ENCODE measurements around the gene LRP8.

The LRP8 gene

DNA sequence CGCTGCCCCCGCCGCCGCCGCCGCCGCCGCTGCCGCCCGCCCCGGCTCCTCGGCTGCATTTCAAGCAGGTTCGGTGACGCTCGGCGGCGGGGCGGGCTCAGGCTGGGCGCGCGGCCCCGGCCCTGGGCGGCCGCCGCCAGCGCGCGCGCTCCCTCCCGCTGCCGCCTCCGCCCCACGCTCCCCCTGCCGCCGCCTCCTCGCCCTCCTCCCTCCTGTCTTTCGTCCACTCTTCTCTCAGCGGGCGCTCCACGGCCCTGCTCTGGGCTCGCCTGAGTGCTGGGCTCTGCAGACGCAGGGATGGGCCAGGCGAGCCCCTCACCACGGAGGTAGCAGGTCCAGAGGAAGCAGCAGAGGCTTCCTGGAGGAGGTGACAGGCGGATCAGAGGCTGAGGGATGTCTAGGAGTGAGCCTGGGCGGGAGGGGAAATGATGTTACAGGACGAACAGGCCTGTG lies at the start of gene LRP8:
Gene LRP8, minus strand, starts transcription at position 62 of the 453 bp plus-strand sequence. CDS start 158 bp downstream, outside the sequence.
- DNase-seq: peak; percentile 64 to 79

DNA sequence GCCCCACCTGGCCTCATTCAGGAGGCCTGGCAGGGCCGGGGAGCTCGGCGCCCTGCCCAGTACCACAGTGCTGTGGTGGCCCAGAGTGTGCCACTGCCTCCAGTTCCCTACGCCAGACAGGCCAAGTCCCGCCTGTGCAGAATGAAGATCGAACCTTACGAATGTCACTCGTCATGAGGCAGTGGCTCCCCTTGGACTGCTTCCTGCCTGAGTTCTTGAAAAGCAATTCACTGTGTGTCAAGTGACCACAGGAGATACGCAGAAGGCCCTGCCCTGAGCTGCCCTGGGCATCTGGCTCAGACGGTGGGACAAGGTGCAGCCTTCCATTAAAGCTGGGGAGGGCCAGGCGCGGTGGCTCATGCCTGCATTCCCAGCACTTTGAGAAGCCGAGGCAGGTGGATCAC lies 49.6 kb upstream of the LRP8 start:
- DNase-seq: no peak

DNA sequence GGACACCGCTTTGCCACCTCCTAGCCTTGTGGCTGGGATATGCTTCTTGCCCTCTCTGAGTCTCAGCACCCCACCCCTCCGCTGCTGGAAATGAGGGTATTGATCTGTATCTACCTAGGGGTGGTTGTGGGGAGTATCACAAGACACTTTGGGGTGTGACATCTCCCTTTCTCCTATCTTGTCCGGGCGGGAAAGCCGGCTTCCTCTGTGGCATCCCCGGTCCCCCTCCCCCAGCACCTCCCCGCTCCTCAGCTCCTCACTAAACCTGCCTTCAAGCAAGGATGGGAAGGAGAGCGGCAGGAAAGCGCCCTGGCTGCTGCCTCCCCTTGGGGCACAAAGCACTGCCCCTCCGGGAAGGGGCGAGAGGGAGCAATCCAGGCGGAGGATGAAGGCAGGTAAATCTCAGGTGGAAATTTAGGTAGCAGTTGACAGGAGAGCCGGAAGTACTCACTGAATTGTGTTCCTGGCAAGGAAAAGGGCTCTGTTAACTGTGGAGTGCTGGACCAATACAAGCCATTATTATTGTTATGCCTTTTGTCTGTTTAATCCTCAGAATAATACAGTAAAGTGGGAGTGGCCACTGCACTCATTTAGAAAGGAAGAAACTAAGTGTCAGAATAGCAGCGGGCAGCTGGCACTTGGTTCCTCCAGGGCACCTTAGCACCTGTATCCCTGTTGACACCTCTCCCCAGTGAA lies 49.0 kb upstream of the LRP8 start:
- no peak for DNase-seq

DNA sequence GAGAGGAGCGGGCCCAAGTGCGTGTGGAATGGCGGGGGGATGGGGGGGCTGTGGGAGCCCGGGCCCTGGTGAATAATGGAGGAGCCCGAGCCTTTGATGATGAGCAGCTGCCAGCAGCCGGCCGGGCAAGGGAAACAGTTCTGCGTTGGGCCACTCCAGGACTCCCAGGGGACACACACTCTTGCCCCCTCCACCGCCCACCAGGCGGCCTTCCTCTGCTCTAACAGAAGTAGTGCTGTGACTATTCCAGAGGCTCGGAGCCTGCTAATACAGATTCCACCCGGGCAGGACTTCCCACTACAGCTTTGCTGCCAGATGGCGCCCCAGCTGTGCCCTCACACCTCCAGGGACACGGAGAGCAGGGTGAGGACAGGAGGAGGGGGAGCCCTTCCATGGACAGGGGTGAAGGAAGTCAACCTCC lies 48.2 kb upstream of the LRP8 start:
- no peak for DNase-seq

DNA sequence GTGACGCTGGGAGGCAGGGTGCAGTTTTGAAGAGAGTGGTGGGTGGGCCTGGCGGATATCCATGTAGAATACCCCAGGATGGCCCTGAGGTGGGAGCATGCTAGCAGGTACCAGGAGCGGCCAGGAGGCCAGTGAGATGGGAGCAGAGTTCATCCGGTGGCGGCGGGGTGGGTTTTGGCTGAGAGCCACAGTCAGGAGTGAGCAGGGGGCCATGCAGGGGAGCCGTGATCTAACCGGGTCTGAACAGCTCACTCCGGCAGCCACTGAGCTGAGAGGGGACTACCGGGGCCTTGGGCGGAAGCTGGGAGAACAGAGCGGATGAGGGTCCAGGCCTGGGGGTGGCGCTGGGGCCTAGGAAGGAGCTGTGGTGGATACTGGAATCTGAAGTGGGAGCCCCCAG lies 47.6 kb upstream of the LRP8 start:
- no peak for DNase-seq

DNA sequence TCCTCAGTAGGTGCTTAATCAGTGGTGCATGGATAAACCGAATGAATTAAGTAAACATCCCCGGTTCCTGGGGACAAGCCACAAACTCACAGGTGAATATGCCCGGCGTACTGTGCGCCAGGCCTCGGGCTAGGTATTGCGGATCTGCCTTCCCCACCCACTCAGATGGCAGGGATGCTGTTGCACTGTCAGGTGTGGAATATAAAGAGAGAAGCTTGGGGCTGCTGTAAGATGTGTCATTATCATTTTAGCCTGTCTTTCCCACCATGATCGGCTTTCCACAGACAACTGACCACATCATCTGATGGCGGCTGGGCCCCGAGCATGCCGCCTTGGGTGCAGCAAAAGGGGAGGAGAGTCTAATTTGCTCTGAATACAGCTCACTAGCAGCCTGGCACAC lies 45.4 kb upstream of the LRP8 start:
- no peak for DNase-seq

DNA sequence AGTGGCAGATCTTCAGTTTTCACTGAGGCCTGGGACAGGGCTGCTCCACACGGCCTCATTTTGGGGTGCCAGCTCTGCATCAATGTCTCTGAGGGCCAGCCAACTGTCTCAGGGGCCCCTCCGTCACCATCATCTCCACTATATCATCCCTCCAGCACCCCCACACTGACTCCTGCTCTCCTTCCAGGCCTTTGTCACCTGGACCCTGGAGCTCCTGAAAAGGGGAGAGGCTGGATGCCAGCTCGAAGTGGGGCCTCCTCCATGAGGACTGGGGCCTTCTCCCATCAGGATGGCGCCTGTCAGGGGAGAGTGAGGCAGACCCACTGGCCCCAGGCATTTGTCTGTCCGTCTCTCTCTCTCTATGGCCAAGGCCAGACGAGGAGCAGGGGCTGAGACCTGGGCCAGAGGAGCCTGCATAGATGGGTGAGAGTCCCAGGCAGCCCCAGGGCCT lies 44.7 kb upstream of the LRP8 start:
- DNase-seq: no peak

DNA sequence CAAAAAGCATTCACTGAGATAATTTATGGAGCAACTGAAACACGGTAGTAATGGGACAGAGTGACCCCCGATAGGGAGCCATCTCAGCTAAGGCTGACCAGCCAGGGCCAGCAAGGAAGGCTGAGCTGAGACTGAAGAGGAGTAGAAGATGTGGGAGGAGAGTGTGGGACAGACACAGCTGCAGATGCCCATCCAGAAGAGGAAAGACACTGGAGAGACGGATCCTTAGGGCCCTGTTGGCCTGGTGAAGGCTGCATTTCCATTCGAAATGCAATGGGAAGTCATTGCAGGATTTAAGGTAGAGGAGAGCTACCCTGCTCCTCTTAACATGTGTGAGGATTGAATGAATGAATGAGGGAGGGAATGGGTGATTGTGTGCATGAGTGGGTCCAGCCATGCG lies 44.0 kb upstream of the LRP8 start:
- DNase-seq: no peak

DNA sequence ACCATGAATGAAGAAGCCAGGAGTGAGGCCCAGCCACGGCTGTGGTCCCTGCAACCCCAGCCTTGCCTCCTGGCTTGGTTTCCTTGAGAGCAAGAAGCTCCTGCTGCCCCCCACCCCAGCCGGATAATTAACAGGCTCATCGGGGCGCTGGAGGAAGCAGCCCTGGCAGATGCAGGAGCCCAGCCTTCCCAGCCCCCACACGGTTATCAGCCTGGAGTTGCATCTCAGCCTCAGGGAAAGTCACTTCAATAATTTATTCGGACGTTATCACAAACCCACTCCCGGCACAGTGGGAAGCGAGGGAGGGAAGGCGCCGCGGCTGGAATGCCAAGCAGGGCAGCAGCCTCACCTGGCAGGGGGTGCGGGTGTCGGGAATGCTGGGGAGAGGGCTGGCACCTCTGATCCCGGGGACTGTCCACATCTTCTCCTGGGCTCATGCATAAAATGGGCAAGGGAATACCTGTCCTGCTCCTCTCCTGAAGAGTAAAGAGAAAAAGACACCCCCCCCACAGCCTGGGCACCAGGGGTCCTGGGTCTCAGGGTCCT lies 43.3 kb upstream of the LRP8 start:
- no peak for DNase-seq

DNA sequence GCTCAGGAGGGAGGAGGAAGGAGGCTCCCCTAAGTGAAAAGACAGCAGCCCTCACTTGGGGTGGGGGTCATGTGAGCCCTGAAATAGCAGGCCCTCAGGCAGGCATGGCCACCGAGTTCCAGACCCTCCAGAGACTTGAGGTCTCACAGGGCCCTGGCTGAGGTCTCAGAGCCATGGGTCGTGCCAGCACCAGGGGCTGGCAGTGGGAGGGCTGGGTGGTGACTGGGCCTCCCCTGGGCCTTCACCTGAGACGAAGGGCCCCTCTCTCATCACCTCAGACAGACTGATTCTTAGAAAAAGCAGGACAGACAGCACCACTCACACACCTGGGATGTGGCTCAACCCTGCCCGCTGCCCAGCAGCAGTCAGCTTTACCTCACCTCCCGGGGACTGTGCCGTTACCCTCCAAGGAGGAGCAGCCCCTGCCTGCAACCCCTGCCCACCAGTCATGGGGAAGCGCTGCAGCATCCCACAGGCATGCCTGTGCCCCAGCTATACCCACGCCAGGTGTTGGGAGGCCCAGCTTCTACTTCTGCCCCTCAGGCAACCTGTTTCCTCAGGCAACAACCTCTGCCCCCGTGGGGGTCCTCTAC lies 42.6 kb upstream of the LRP8 start:
- DNase-seq: no peak

DNA sequence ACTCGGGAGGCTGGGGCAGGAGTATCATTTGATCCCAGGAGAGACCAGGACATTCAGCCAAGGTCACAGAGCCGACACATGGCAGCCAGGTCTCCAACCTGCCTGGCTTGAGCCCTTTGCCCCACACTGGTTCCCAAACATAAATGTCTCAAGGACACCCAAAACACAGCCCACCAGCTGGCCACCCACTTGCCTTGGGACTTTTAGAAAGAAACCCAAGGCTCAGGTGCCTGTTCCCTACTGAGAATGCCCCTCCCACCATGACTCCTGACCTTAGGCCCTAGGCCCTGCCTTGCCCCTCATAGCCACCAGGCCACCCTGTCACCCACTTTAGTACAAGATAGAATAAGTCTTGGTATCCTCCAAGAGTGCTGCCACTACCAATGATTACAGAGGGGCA lies 41.9 kb upstream of the LRP8 start:
- DNase-seq: no peak

DNA sequence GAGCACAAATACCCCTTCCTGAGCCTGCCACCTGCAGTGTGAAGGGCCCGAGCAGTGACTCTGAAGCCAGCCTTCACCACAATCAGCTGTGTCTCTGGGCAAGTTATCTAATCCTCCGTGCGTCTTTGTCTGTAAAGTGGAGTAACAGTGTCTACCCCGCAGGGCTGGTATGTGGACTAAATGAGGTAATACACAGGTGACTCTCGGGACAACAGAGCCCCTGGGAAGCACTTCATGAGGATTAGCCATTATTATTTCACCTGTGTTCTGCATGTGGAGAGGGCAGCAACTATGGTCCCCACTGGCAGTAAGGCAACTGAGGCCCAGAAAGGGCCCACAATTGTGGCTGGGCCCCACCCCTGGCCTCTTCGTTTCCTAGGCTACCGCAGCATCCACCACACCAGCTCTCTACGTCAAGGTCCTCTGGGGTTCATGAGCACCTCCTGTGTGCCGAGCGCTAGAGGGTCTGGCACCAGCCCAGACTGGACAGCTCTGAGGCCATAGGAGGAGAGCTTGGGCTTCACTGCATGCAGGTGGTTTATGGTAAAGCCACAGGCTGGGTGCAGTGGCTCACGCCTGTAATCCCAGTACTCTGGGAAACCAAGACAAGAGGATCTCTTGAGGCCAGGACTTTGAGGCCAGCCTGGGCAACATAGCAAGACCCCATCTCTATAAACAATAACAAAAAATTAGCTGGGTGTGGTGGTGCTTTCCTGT lies 41.3 kb upstream of the LRP8 start:
- DNase-seq: peak; percentile 80 to 87

DNA sequence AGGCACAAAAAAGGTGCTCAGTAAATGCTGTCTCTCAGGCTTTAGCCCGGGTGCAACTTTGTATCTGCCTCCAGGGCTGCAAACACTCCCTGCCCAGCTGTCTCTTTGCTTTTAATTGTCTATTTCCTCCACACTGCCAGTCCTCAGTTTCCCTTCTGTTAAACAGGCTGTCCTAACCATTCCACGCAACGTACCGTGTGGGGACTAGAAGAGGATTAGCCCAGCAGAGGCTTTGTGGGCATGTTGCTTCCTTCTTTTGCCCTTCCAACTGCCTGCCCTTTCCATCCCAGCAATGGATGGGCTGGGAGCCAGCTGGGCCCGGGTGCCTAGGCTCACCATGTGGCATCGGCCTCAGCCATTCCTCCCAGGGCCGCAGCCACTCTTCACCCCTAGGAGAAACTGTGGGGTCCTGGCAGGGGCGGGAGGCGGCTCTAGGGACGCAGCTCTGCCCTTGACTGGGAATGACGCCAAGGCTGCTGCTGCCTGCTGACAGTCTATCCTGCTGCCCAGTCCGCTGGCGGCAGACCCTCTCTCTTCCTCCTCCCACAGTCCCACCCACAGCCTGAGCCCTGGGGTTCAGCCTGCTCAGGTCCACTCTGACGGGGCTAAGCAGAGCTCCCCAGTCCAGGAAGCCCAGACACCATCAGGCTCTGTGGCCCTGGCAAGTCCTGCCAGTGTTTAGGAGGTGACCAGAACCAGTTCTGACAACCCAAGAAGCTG lies 40.6 kb upstream of the LRP8 start:
- peak; percentile 21 to 51 for DNase-seq

DNA sequence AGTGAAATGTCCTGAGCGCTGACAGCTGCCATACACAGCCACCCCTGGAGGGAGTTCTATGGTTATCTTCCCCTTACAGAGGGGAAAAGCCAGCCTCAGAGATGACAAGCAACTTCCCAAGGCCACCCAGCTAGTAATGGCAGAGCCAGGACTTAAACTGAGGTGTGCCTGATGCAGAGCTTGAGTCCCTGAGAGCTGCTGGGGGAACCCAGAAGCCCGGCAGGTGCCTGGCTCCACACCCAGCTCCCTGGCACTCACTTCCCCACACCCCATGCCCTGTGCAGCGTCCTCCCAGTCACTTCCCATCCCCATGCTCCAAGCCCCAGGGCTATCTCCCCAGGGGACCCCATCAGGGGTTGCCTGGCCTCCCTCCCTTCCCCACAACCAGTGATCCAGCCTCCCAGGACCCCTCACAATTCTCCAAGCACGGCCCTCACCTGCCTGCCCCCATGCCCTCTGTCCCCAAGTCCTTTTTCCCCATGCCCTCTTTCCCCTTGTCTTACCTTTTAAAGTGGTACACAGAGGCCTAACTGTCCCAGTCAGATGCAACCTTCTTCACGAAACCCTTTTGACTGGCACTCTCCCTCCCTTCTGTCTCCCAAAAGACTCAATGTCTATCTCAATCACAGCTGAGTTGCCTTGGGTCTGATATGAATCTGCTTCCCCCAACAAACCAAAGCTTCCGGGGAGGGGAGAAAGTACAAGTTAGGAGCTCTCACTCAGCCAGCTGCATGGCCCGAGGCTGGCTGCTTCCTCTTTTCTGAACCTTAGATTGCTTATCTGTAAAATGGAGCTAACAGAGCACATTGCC lies 39.8 kb upstream of the LRP8 start:
- DNase-seq: no peak

DNA sequence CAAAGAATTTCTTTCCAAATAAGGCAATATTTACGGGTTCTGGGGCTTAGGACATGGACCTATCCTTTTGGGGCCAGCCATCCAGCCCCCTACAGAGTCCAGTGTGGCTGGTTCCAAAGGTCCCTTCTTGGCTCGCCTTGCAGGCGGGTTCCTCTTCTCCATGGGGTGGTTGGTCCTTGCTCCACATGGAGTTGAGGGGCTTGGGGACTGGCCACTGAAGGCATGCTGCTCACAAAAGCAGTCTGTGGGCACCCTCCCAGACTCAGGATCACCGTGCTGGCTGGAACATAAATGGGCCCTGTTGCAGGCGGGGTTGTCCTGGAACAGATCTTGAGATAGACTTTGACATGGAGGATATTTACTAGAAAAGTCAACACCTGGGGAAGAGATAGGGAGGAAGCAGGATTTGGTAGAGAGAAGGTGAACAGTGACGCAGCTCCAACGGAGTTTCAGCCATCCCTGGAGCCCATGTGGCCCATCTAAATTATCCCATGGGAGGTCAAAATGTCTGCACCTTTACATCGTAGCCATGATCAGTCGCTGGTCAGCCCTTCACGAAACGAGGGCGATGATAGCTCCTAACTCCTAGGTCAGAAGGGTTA lies 39.1 kb upstream of the LRP8 start:
- DNase-seq: no peak

DNA sequence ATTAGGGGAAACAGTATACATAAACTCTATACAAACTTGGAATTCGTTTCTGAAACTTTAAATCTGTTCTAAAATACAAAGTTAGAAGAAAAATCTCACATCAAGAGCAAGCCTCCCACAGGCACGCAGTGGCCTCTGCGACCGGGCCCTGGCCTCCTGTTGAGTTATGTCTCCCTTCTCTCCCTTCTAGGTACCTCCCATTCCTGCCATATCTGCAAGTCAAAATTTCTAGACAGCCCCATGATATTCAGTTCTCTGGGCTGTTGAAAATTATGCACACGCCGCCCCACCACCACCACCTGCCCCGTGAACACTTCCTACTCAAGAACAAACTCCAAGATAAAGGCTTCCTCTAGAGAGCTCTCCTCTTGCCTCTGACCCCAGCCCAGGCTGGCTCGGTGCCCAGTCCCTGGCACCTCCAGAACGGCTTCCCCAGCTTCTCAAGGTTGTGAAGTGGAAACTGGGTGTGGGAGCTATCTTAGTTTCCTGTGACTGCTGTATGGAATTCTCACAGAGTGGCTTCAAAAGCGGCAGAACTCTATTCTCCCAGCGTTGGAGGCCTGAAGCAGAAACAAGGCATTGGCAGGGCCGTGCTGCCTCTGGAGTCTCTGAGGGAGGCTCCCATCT lies 37.7 kb upstream of the LRP8 start:
- no peak for DNase-seq

DNA sequence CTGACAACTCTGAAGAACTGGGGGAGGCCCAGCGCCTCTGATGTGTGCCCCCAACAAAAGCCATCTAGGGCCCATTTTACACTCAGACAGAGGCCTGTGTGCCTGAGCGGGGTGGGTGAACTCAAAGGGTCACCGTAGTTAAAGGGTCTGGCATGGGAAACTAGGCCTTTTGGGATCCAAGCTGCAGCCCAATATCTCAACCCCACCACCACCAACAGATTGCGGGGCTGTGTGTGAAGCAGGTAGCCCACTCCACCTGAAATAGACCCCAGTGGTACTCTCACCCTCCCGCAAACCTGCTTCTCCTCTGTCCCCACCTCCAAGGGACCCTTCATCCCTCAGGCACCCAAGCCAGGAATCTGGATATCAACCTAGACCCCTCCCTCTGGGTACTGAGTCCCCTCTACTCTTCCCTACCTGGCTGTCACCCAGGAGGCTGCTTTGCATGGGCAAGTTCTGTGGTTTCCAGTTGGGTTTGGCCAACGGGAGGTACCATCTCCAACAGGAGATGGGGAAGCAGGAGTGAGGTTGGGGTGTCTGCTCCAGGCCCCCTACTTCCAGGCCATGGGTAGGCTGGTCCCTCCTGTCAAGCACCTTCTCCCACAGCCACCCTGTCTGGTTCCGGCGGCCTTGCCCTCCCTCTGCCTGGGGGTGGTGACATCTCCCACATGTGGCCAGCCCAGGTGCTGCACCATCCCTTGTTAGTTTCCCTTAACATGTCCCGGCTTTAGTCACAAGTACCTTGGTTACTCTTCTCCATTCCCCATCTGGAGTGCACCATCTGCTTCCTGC lies 35.2 kb upstream of the LRP8 start:
- DNase-seq: peak; percentile 21 to 36

DNA sequence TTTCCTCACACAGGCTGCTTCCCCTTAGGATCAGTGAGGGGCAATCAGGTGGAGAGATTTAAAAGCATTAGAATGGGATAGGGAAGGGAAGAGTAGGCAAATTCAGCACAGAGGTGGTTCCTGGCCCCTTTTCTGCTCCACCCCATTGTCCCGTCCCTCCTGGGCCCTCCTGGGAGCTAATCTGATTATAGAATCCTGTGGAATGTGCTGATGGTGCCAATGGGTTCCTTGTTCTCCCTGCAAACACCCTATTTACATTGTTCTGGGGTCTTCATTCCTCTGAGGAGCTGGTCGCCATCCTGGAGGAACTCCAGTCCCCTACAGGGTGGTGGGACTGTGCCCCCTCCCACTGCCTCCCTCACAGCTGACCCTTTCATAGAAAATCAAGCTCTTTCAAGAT lies 34.4 kb upstream of the LRP8 start:
- DNase-seq: no peak

DNA sequence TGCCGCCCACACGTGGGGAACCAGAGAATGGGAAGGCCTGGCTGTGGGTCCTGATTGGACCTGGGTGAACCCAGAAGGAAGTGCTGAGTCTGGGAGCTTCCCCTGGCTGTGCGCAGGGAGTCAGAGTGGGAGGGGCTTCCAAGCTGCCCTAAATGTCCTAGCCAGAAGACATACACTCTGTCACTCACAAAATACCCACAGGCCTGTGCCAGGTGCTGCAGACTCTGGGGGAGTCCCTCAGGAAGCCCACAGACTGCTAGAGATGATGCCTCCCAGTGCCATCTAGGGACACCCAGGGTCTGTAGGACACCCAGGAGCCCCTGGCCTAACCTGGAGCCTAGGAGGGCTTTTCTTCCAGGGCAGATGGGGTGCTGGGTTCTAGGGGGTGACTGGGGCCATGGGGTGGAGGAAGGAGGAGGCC lies 33.7 kb upstream of the LRP8 start:
- DNase-seq: no peak

DNA sequence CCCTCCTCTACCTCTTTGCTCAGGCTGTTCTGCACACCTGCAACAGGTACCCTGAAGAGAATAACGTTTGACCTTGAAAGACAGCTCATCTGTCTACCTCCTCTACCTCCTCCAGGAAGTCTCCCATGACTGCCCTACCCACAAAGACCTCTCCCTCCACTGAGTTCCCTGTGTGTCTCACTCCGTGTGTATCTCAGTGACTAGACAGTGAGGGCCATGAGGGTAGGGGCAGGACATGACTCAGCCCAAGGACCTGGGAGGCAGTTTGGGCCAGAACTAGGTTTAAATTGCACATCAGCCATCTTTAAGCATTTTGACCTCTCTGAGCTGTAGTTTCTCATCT lies 32.0 kb upstream of the LRP8 start:
- no peak for DNase-seq
